ENCODE results near the gene FAM89A. TPM values are rescaled to one million over a fixed set of nuclear protein-coding genes. Genes with fewer than 3 reads are reported as not detected.

The FAM89A gene
- polyA plus RNA-seq, 1 of the 3 experiments (the other 2 are of a cell fraction), result 2.7 TPM

- POLR2A ChIA-PET, result no interaction called here
- no peaks in the 10 kb centered on the region for H3F3A ChIP-seq (replicated peaks; ENCODE audit: insufficient read depth)
- H3K9me3 ChIP-seq, result no peaks in the 10 kb centered on the region
- no peak overlapping the region for H3K9ac ChIP-seq
- no peaks in the 10 kb centered on the region for H4K20me1 ChIP-seq (ENCODE audit: insufficient read depth)
- 80% methylated on average over 13 of the region's 13 CpGs for WGBS (ENCODE audit: low lambda C conversion rate)
- H2AFZ ChIP-seq (ENCODE audit: low read depth), result no peak overlapping the region
- no peaks in the 10 kb centered on the region for H3K9me2 ChIP-seq
- DNase-seq, result no peak
- no peak overlapping the region for H3K27ac ChIP-seq (ENCODE audit: low read depth in 2 of 2, low read length in 1 of 2)
- peaks cover 13% of the 10 kb centered on the region for H3K27me3 ChIP-seq (ENCODE audit: insufficient read depth)
- CTCF ChIA-PET, result interaction anchor here (0.9 to 1.3 kb wide), 3 partner anchors 8 to 28 kb away, joined by 3 to 5 read pairs (median 4); no protein-coding TSS in a partner anchor
- H3K79me2 ChIP-seq (ENCODE audit: insufficient read depth), result no peaks in the 10 kb centered on the region
- peaks cover 0 to 8% of the 10 kb centered on the region in 2 experiments; a peak in 2 of 4 replicates for H3K4me1 ChIP-seq (ENCODE audit: control insufficient read depth in 1 of 2, insufficient read depth in 2 of 2, low read depth in 1 of 2, low read length in 1 of 2)
- H3K4me2 ChIP-seq, result no peak overlapping the region
- H3K36me3 ChIP-seq (replicated peaks in 1 of 2; ENCODE audit: control insufficient read depth in 1 of 2, insufficient read depth in 2 of 2, low read length in 1 of 2), result no peaks in the 10 kb centered on the region
- no peak for TF ChIP-seq RCOR1 (IDR thresholded peaks at IDR 0.05; ENCODE audit: low read length)
- no peak for TF ChIP-seq SMC3 (IDR thresholded peaks at IDR 0.05; ENCODE audit: low read depth, low read length)
- TF ChIP-seq CTCF (IDR thresholded peaks at IDR 0.05), result no peak
- TF ChIP-seq GATA2 (CRISPR knock-in tag; IDR thresholded peaks at IDR 0.05), result no peak
- TF ChIP-seq MXI1 (IDR thresholded peaks at IDR 0.05; ENCODE audit: low read depth, low read length), result no peak
- TF ChIP-seq NFIC (IDR thresholded peaks at IDR 0.05; ENCODE audit: borderline replicate concordance), result no peak
- TF ChIP-seq USF2 (IDR thresholded peaks at IDR 0.05; ENCODE audit: borderline replicate concordance, low read depth, low read length), result no peak
- TF ChIP-seq SIN3A (IDR thresholded peaks at IDR 0.05; ENCODE audit: borderline replicate concordance, low read depth, low read length), result no peak
- TF ChIP-seq MAX (IDR thresholded peaks at IDR 0.05; ENCODE audit: low read depth), result no peak
- no peak for TF ChIP-seq NRF1 (IDR thresholded peaks at IDR 0.05; ENCODE audit: low read depth, low read length)
- TF ChIP-seq JUND (IDR thresholded peaks at IDR 0.05), result no peak
- no peak for TF ChIP-seq TCF12 (IDR thresholded peaks at IDR 0.05)
- TF ChIP-seq RAD21 (IDR thresholded peaks at IDR 0.05; ENCODE audit: low read length), result no peak
- TF ChIP-seq IRF3 (IDR thresholded peaks at IDR 0.05; ENCODE audit: low read depth, low read length), result no peak
- no peak for TF ChIP-seq EP300 (IDR thresholded peaks at IDR 0.05; ENCODE audit: borderline replicate concordance in 1 of 2, low read depth in 1 of 2, low read length in 1 of 2)
- no peak for TF ChIP-seq REST (IDR thresholded peaks at IDR 0.05; ENCODE audit: low read depth, low read length)
- TF ChIP-seq YY1 (IDR thresholded peaks at IDR 0.05; ENCODE audit: low read depth), result no peak
- TF ChIP-seq FOXJ3 (CRISPR knock-in tag; IDR thresholded peaks at IDR 0.05), result no peak
- no peak for TF ChIP-seq FOSL2 (IDR thresholded peaks at IDR 0.05; ENCODE audit: borderline replicate concordance, low read depth)
- no peak overlapping the region for H3K4me3 ChIP-seq (ENCODE audit: low read depth in 2 of 2, low read length in 1 of 2)
These were observed 2.2 kb downstream of the FAM89A start for GRCh38 chr1:231037585-231038517.
